ENCODE data around the gene PRR36.

DNA sequence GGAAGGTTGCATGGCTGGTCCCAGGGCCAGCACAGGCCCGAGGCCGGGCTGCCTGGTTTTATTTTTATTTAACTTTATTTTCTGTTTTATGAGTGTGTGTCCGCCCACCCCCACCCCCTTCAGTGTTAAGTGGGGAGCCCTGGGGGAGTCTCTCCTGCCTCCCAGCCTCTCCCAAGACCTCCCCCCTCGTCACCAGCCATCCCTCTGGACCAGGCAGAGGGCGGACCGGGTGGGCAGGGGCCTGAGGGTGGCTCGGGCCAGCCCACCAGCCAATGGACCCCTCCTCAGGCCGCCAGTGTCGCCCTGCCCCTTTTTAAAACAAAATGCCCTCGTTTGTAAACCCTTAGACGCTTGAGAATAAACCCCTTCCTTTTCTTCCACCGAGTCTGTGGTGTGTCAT lies 39.9 kb upstream of the PRR36 start:
- TF ChIP-seq, protein P1, sequence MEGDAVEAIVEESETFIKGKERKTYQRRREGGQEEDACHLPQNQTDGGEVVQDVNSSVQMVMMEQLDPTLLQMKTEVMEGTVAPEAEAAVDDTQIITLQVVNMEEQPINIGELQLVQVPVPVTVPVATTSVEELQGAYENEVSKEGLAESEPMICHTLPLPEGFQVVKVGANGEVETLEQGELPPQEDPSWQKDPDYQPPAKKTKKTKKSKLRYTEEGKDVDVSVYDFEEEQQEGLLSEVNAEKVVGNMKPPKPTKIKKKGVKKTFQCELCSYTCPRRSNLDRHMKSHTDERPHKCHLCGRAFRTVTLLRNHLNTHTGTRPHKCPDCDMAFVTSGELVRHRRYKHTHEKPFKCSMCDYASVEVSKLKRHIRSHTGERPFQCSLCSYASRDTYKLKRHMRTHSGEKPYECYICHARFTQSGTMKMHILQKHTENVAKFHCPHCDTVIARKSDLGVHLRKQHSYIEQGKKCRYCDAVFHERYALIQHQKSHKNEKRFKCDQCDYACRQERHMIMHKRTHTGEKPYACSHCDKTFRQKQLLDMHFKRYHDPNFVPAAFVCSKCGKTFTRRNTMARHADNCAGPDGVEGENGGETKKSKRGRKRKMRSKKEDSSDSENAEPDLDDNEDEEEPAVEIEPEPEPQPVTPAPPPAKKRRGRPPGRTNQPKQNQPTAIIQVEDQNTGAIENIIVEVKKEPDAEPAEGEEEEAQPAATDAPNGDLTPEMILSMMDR (IDR thresholded peaks at IDR 0.05): no peak
- TF ChIP-seq POLR2AphosphoS5 (IDR thresholded peaks at IDR 0.05) (no peak), POLR2A (IDR thresholded peaks at IDR 0.05) (no peak)

Measured in prostate gland (tissue), 2 donors.